Activated T-cell treated with anti-CD3 and anti-CD28 coated beads, Interleukin-2, amount 50 U/mL, for 4 hours (primary cell): ENCODE measurements around the gene SWSAP1. TPM values are rescaled to one million over a fixed set of nuclear protein-coding genes. Genes with fewer than 3 reads are reported as not detected.

Experiments used
- ATAC-seq, 2 donors: fragments of 200-7000 bp; cut with Tn5 transposase; one replicate each; pipeline ENCODE4 v1.10.0; 2021
- DNase-seq: peaks from one replicate; pipeline ENCODE4 v3.0.0-alpha.2; 2020
- H3K27me3 Mint-ChIP-seq: one replicate; pipeline ENCODE4 v1.8.0; 2021; ENCODE audit warnings: low read depth, mixed read lengths
- H3K36me3 Mint-ChIP-seq: one replicate; pipeline ENCODE4 v1.8.0; 2022; ENCODE audit warnings: mixed read lengths; ENCODE audit not compliant: insufficient read depth
- H3K4me1 Mint-ChIP-seq: one replicate; pipeline ENCODE4 v1.8.0; 2021; ENCODE audit warnings: low read depth, mixed read lengths
- H3K4me3 Mint-ChIP-seq: one replicate; pipeline ENCODE4 v1.8.0; 2021; ENCODE audit warnings: mild to moderate bottlenecking, moderate library complexity, mixed read lengths
- H3K9me3 Mint-ChIP-seq: one replicate; pipeline ENCODE4 v1.8.0; 2021; ENCODE audit warnings: mixed read lengths
- total RNA-seq, 3 donors: library from RNA; stranded (reverse); gene quantifications; one replicate each; pipeline ENCODE4 v1.2.1, GENCODE V29; 2021

SWSAP1 gene
- total RNA-seq, 3 donors from 2014 or later, result 2.0 to 3.1 (median 2.1) TPM

- ATAC-seq (peak; percentile 61 to 67), DNase-seq (peak; percentile 45)
- Mint-ChIP-seq H3K36me3 (no peaks in the 10 kb centered on the region), H3K4me1 (peaks cover 43% of the 10 kb centered on the region), H3K4me3 (peak overlapping the region; percentile 58), H3K9me3 (no peaks in the 10 kb centered on the region), H3K27me3 (peaks cover 61% of the 10 kb centered on the region)
Observed at GRCh38 chr19:11422163-11423065, 47.9 kb downstream of the SWSAP1 start.

- ATAC-seq, result no peak
- no peak for DNase-seq
- Mint-ChIP-seq H3K27me3 (peaks cover 54% of the 10 kb centered on the region), H3K36me3 (no peaks in the 10 kb centered on the region), H3K4me1 (peaks cover 41% of the 10 kb centered on the region), H3K9me3 (no peaks in the 10 kb centered on the region), H3K4me3 (peak overlapping the region; percentile 58)
Observed at GRCh38 chr19:11423164-11423790, 48.8 kb downstream of the SWSAP1 start.

- no peak for DNase-seq
- no peak for ATAC-seq
- no peaks in the 10 kb centered on the region for H3K36me3 Mint-ChIP-seq
- no peak overlapping the region for H3K4me3 Mint-ChIP-seq
- H3K27me3 Mint-ChIP-seq, result peaks cover 49% of the 10 kb centered on the region
- H3K9me3 Mint-ChIP-seq, result no peaks in the 10 kb centered on the region
- H3K4me1 Mint-ChIP-seq, result peaks cover 36% of the 10 kb centered on the region
Observed at GRCh38 chr19:11423791-11424181, 49.3 kb downstream of the SWSAP1 start.

Other genes with a start within 250 kb of the SWSAP1 start
- gene SPC24, start 218.9 kb upstream of the SWSAP1 start, total RNA-seq, result 10 to 100 TPM in 1 of 3 donors, 1 to 10 TPM in 2; 7.0 to 12.8 (median 7.6) TPM
- under 1 TPM; 0.58 to 0.96 (median 0.92) TPM for gene KANK2, start 177.1 kb upstream of the SWSAP1 start, total RNA-seq
- gene ANGPTL8, start 135.0 kb upstream of the SWSAP1 start, total RNA-seq, result not detected
- gene DOCK6, start 112.1 kb upstream of the SWSAP1 start, total RNA-seq, result 1 to 10 TPM; 1.7 to 2.9 (median 2.1) TPM
- not detected for gene TSPAN16, start 78.5 kb upstream of the SWSAP1 start, total RNA-seq
- gene RAB3D, start 35.0 kb upstream of the SWSAP1 start, total RNA-seq, result 1 to 10 TPM; 4.0 to 4.5 (median 4.3) TPM
- 10 to 100 TPM; 33.5 to 38.9 (median 33.7) TPM for gene TMEM205, start 28.4 kb upstream of the SWSAP1 start, total RNA-seq
- 10 to 100 TPM; 10.7 to 14.6 (median 11.0) TPM for gene CCDC159, start 28.1 kb upstream of the SWSAP1 start, total RNA-seq
- 1 to 10 TPM; 2.4 to 4.1 (median 3.8) TPM for gene PLPPR2, start 19.2 kb upstream of the SWSAP1 start, total RNA-seq
- gene EPOR, start 9.6 kb downstream of the SWSAP1 start, total RNA-seq, result 1 to 10 TPM; 1.8 to 2.0 (median 1.8) TPM
- under 1 TPM in 2 of 3 donors, not detected in 1; 0.29 to 0.51 TPM for gene RGL3, start 44.6 kb downstream of the SWSAP1 start, total RNA-seq
- under 1 TPM in 1 of 3 donors, not detected in 2; 0.11 TPM for gene ODAD3, start 60.5 kb downstream of the SWSAP1 start, total RNA-seq
- gene PRKCSH, start 61.0 kb downstream of the SWSAP1 start, total RNA-seq, result 100 to 1,000 TPM; 273 to 327 (median 319) TPM
- gene ELAVL3, start 106.4 kb downstream of the SWSAP1 start, total RNA-seq, result under 1 TPM in 1 of 3 donors, not detected in 2; 0.19 TPM
- gene ZNF653, start 131.2 kb downstream of the SWSAP1 start, total RNA-seq, result 10 to 100 TPM; 12.3 to 16.9 (median 13.9) TPM
- 10 to 100 TPM; 72.3 to 88.1 (median 81.9) TPM for gene ECSIT, start 154.5 kb downstream of the SWSAP1 start, total RNA-seq
- gene CNN1, start 164.2 kb downstream of the SWSAP1 start, total RNA-seq, result under 1 TPM in 1 of 3 donors, not detected in 2; 0.25 TPM
- 10 to 100 TPM; 82.5 to 91.6 (median 86.4) TPM for gene ELOF1, start 184.6 kb downstream of the SWSAP1 start, total RNA-seq
- 1 to 10 TPM; 2.4 to 2.9 (median 2.8) TPM for gene ACP5, start 203.0 kb downstream of the SWSAP1 start, total RNA-seq
- gene ZNF627, start 222.8 kb downstream of the SWSAP1 start, total RNA-seq, result 1 to 10 TPM; 2.6 to 3.5 (median 3.4) TPM